ENCODE results near the gene LYRM4.

LYRM4 gene

GRCh38 chr6:5167501-5167900 lies 93.2 kb downstream of the LYRM4 start:
- no peak for DNase-seq

- no peak for DNase-seq
Measured at GRCh38 chr6:5164092-5164491, 96.7 kb downstream of the LYRM4 start.

GRCh38 chr6:5163247-5163646 lies 97.5 kb downstream of the LYRM4 start:
- DNase-seq: no peak

GRCh38 chr6:5162355-5162754 lies 98.4 kb downstream of the LYRM4 start:
- DNase-seq: no peak

- no peak for DNase-seq
Measured at GRCh38 chr6:5160206-5160605, 100.5 kb downstream of the LYRM4 start.

GRCh38 chr6:5159162-5159561 lies 101.6 kb downstream of the LYRM4 start:
- DNase-seq: no peak

- DNase-seq: no peak
Measured at GRCh38 chr6:5158180-5158579, 102.6 kb downstream of the LYRM4 start.

- no peak for DNase-seq
Measured at GRCh38 chr6:5157621-5158138, 103.1 kb downstream of the LYRM4 start.

GRCh38 chr6:5156627-5157026 lies 104.1 kb downstream of the LYRM4 start:
- DNase-seq: no peak

- DNase-seq: no peak
Measured at GRCh38 chr6:5155906-5156305, 104.8 kb downstream of the LYRM4 start.

GRCh38 chr6:5153186-5153585 lies 107.6 kb downstream of the LYRM4 start:
- DNase-seq: no peak

GRCh38 chr6:5152460-5152859 lies 108.3 kb downstream of the LYRM4 start:
- DNase-seq: no peak

- no peak for DNase-seq
Measured at GRCh38 chr6:5151955-5152401, 108.8 kb downstream of the LYRM4 start.

- no peak for DNase-seq
Measured at GRCh38 chr6:5151360-5151954, 109.3 kb downstream of the LYRM4 start.

- no peak for DNase-seq
Measured at GRCh38 chr6:5150551-5151075, 110.1 kb downstream of the LYRM4 start.

GRCh38 chr6:5149891-5150290 lies 110.9 kb downstream of the LYRM4 start:
- DNase-seq: no peak

- no peak for DNase-seq
Measured at GRCh38 chr6:5149159-5149704, 111.5 kb downstream of the LYRM4 start.

- no peak for DNase-seq
Measured at GRCh38 chr6:5146398-5146797, 114.4 kb downstream of the LYRM4 start.

- DNase-seq: peak; percentile 30
Measured at GRCh38 chr6:5143634-5144311, 117.0 kb downstream of the LYRM4 start.

- DNase-seq: no peak
Measured at GRCh38 chr6:5142915-5143314, 117.8 kb downstream of the LYRM4 start.

- no peak for DNase-seq
Measured at GRCh38 chr6:5142131-5142530, 118.6 kb downstream of the LYRM4 start.

GRCh38 chr6:5141046-5141445 lies 119.7 kb downstream of the LYRM4 start:
- no peak for DNase-seq

- DNase-seq: no peak
Measured at GRCh38 chr6:5139828-5140771, 120.7 kb downstream of the LYRM4 start.

All from NCI-H1092 (cell line).